Tibial nerve (tissue), 4 donors: Measurements from ENCODE around the gene PPP4R1.

Experiments used
- EP300 ChIP-seq, 2 donors: sonication (generic); formaldehyde crosslinking; IDR thresholded peaks; one replicate each; pipeline ENCODE4 v1.6.1; 2017; ENCODE audit warnings: antibody characterized with exemption in 2 of 2, mild to moderate bottlenecking in 1 of 2
- TF ChIP-seq, protein P1 (sequence below), 5 experiments: fragments of 200-600 bp in 3 of 5; fragments of 450-650 bp in 2 of 5; sonication (generic) in 3 of 5; IDR thresholded peaks; one replicate each; pipeline ENCODE4 v1.5.1; 2016 to 2019; ENCODE audit warnings: antibody characterized with exemption in 5 of 5, mild to moderate bottlenecking in 3 of 5, moderate library complexity in 2 of 5

DNA sequence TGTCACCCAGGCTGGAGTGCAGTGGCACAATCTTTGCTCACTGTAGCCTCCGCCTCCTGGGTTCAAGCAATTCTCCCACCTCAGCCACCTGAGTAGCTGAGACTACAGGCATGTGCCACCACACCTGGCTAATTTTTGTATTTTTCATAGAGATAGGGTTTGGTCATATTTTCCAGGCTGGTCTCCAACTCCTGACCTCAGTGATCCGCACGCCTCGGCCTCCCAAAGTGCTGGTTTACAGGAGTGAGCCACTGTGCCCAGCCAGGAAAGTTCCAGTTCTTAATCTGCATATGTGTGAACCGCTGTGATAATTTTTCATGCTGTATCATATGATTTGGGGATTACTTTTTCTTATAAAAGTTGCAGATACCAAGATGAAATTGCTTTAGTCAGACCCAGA lies 14.6 kb upstream of the PPP4R1 start:
- TF ChIP-seq, protein P1, sequence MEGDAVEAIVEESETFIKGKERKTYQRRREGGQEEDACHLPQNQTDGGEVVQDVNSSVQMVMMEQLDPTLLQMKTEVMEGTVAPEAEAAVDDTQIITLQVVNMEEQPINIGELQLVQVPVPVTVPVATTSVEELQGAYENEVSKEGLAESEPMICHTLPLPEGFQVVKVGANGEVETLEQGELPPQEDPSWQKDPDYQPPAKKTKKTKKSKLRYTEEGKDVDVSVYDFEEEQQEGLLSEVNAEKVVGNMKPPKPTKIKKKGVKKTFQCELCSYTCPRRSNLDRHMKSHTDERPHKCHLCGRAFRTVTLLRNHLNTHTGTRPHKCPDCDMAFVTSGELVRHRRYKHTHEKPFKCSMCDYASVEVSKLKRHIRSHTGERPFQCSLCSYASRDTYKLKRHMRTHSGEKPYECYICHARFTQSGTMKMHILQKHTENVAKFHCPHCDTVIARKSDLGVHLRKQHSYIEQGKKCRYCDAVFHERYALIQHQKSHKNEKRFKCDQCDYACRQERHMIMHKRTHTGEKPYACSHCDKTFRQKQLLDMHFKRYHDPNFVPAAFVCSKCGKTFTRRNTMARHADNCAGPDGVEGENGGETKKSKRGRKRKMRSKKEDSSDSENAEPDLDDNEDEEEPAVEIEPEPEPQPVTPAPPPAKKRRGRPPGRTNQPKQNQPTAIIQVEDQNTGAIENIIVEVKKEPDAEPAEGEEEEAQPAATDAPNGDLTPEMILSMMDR (IDR thresholded peaks at IDR 0.05): no peak
- TF ChIP-seq EP300 (IDR thresholded peaks at IDR 0.05): no peak
